MCF 10A (cell line): ENCODE results near the gene FBH1. TPM values are rescaled to one million over a fixed set of nuclear protein-coding genes. Genes with fewer than 3 reads are reported as not detected.
A peak's percentile ranks its signal among the peaks of the same experiment; 100 is the strongest.

ENCODE experiments used
- BruUV-seq: library from RNA; stranded (reverse); fragments of 400-500 nt; replicated peaks from 2 replicates; lab custom pipeline; 2021; lab: Mats Ljungman, UMichigan
- CTCF ChIA-PET: fragments of 300-600 bp; sonication (Branson Sonifier 250); formaldehyde crosslinking; extraction: SDS; loops from one replicate; lab custom pipeline; 2021; ENCODE audit warnings: antibody characterized with exemption, inconsistent platforms; lab: Yijun Ruan, JAX
- POLR2A ChIA-PET: fragments of 300-600, 350-650 bp; sonication (Branson Sonifier 250); formaldehyde crosslinking; extraction: SDS; loops from one replicate; lab custom pipeline; 2020; ENCODE audit warnings: antibody characterized with exemption, inconsistent platforms; lab: Yijun Ruan, JAX
- DNase-seq: peaks from one replicate; pipeline ENCODE4 v3.0.0-alpha.2; 2018; ENCODE audit not compliant: unreplicated experiment
- H3K27ac Mint-ChIP-seq: one replicate; pipeline ENCODE4 v1.8.0; 2022; ENCODE audit warnings: mild to moderate bottlenecking, low read depth, mixed read lengths; ENCODE audit not compliant: unreplicated experiment
- H3K27me3 Mint-ChIP-seq: one replicate; pipeline ENCODE4 v1.8.0; 2022; ENCODE audit warnings: mixed read lengths; ENCODE audit not compliant: insufficient read depth, unreplicated experiment
- H3K36me3 Mint-ChIP-seq: one replicate; pipeline ENCODE4 v1.8.0; 2022; ENCODE audit warnings: mild to moderate bottlenecking, moderate library complexity, mixed read lengths; ENCODE audit not compliant: insufficient read depth, unreplicated experiment
- H3K4me1 Mint-ChIP-seq: one replicate; pipeline ENCODE4 v1.8.0; 2022; ENCODE audit warnings: mixed read lengths; ENCODE audit not compliant: insufficient read depth, unreplicated experiment
- H3K4me3 Mint-ChIP-seq: one replicate; pipeline ENCODE4 v1.8.0; 2022; ENCODE audit warnings: mild to moderate bottlenecking, moderate library complexity, mixed read lengths; ENCODE audit not compliant: unreplicated experiment
- H3K9me3 Mint-ChIP-seq: one replicate; pipeline ENCODE4 v1.8.0; 2022; ENCODE audit warnings: mixed read lengths; ENCODE audit not compliant: unreplicated experiment
- CTCF ChIP-seq: fragments of 200-600 bp; IDR thresholded peaks from one replicate; pipeline ENCODE4 v1.8.0; 2022; ENCODE audit warnings: antibody characterized with exemption, mild to moderate bottlenecking; ENCODE audit not compliant: unreplicated experiment
- intact Hi-C: fragments of 100-400 bp; cut with micrococcal nuclease; formaldehyde crosslinking; loops from 2 replicates; pipeline ENCODE4 v1.14.1; 2022
- total RNA-seq: library from RNA; stranded (reverse); gene quantifications from 2 replicates; pipeline ENCODE4 v1.2.3, GENCODE V29; 2022

The FBH1 gene
- total RNA-seq, 1 experiment from 2014 or later = 61.8 TPM

- H3K4me3 Mint-ChIP-seq = no peak overlapping the region
- peaks cover 27% of the 10 kb centered on the region for H3K4me1 Mint-ChIP-seq
- ChIA-PET POLR2A (interaction anchor here (1.0 to 3.3 kb wide), 3 partner anchors 12 to 20 kb away, joined by 3 to 15 read pairs (median 4); partner anchors contain the start of gene IL15RA), CTCF (interaction anchor here (0.6 to 1.0 kb wide), 2 partner anchors 20 to 149 kb away, joined by 4 to 8 read pairs; no protein-coding TSS in a partner anchor)
- H3K36me3 Mint-ChIP-seq = peaks cover 5% of the 10 kb centered on the region
- TF ChIP-seq CTCF = no peak
- H3K27ac Mint-ChIP-seq = no peak overlapping the region
- H3K27me3 Mint-ChIP-seq = no peaks in the 10 kb centered on the region
- no peak for DNase-seq
- intact Hi-C loops = no loop called here
- BruUV-seq = no TSS peak
- no peaks in the 10 kb centered on the region for H3K9me3 Mint-ChIP-seq
These were observed 66.3 kb downstream of the FBH1 start for GRCh38 chr10:5956146-5956936.

GRCh38 chr10:5958077-5958476 is 68.0 kb downstream of the FBH1 start:
- H3K27ac Mint-ChIP-seq = no peak overlapping the region
- H3K36me3 Mint-ChIP-seq = no peaks in the 10 kb centered on the region
- POLR2A ChIA-PET = interaction anchor here (0.6 to 2.0 kb wide), 2 partner anchors 16 to 247 kb away, joined by 3 to 6 read pairs; no protein-coding TSS in a partner anchor
- H3K27me3 Mint-ChIP-seq = no peaks in the 10 kb centered on the region
- no peaks in the 10 kb centered on the region for H3K9me3 Mint-ChIP-seq
- BruUV-seq = no TSS peak
- intact Hi-C loops = no loop called here
- peaks cover 16% of the 10 kb centered on the region for H3K4me1 Mint-ChIP-seq
- CTCF ChIA-PET = interaction anchor here (0.7 kb wide), 1 partner anchor 60 kb away, joined by 3 read pairs; no protein-coding TSS in a partner anchor
- TF ChIP-seq CTCF = no peak
- peak; percentile 54 for DNase-seq
- no peak overlapping the region for H3K4me3 Mint-ChIP-seq

- no TSS peak for BruUV-seq
- no peak for TF ChIP-seq CTCF
- ChIA-PET CTCF (interaction anchor here (0.6 to 0.7 kb wide), 2 partner anchors 53 to 61 kb away, joined by 3 to 4 read pairs; no protein-coding TSS in a partner anchor), POLR2A (interaction anchor here (0.7 to 2.8 kb wide), 4 partner anchors 13 to 218 kb away, joined by 3 to 15 read pairs (median 4); no protein-coding TSS in a partner anchor)
- H3K4me1 Mint-ChIP-seq = peaks cover 10% of the 10 kb centered on the region
- H3K27me3 Mint-ChIP-seq = no peaks in the 10 kb centered on the region
- no peaks in the 10 kb centered on the region for H3K9me3 Mint-ChIP-seq
- no peaks in the 10 kb centered on the region for H3K36me3 Mint-ChIP-seq
- DNase-seq = peak; percentile 26
- intact Hi-C loops = no loop called here
- no peak overlapping the region for H3K4me3 Mint-ChIP-seq
- no peak overlapping the region for H3K27ac Mint-ChIP-seq
These were observed 68.6 kb downstream of the FBH1 start for GRCh38 chr10:5958675-5959074.

GRCh38 chr10:5959142-5959541 is 69.1 kb downstream of the FBH1 start:
- no peaks in the 10 kb centered on the region for H3K9me3 Mint-ChIP-seq
- no peak for DNase-seq
- H3K27me3 Mint-ChIP-seq = no peaks in the 10 kb centered on the region
- CTCF ChIA-PET = interaction anchor here (0.6 kb wide), 1 partner anchor 53 kb away, joined by 4 read pairs; no protein-coding TSS in a partner anchor
- no peaks in the 10 kb centered on the region for H3K36me3 Mint-ChIP-seq
- no peak for TF ChIP-seq CTCF
- no peak overlapping the region for H3K4me3 Mint-ChIP-seq
- peaks cover 6% of the 10 kb centered on the region for H3K4me1 Mint-ChIP-seq
- no TSS peak for BruUV-seq
- H3K27ac Mint-ChIP-seq = no peak overlapping the region
- POLR2A ChIA-PET = interaction anchor here (0.7 to 2.8 kb wide), 4 partner anchors 12 to 219 kb away, joined by 3 to 15 read pairs (median 4); no protein-coding TSS in a partner anchor
- intact Hi-C loops = no loop called here
